ENCODE results near the gene PLA2G4D.

PLA2G4D gene

DNA sequence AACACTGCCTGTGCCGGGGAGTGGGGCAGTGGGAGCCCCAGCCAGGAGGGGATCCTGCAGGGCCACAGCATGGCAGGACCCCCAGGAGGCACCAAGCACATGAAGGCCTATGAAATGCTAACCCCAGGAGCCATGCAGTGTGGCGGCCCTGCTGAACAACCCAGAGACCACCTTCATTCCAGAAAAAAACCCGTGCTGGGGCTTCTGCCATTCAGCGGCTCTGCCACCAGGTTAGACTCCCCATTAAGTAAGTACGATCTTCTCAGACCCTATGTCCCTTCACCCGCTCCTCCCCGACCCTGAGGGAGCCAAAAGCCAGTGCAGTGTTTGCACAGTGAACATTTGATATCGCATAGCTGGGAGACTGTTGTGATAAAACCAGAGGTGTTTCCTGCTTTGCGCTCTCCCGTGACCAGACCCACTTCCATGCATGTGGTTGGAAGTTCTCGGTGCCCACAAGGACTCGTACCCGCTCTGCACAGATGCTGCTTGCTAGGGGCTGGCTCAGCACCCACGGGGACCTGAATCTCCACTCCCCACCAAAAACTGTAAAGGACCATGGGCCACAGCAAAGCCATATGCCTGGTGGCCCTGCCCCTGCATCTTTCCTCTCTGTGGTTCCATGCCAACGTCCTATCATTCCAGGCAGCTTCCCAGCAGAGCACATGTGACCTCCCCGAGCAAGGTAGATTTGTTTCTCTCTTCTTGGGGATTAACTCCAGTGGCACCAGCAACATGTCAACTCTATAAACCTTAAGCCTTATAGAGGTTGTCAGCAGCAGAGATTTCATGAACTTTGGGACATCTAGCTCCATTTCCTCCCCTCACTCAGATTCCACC, 5.3 kb downstream of the PLA2G4D start:
- DNase-seq: peak; percentile 28

DNA sequence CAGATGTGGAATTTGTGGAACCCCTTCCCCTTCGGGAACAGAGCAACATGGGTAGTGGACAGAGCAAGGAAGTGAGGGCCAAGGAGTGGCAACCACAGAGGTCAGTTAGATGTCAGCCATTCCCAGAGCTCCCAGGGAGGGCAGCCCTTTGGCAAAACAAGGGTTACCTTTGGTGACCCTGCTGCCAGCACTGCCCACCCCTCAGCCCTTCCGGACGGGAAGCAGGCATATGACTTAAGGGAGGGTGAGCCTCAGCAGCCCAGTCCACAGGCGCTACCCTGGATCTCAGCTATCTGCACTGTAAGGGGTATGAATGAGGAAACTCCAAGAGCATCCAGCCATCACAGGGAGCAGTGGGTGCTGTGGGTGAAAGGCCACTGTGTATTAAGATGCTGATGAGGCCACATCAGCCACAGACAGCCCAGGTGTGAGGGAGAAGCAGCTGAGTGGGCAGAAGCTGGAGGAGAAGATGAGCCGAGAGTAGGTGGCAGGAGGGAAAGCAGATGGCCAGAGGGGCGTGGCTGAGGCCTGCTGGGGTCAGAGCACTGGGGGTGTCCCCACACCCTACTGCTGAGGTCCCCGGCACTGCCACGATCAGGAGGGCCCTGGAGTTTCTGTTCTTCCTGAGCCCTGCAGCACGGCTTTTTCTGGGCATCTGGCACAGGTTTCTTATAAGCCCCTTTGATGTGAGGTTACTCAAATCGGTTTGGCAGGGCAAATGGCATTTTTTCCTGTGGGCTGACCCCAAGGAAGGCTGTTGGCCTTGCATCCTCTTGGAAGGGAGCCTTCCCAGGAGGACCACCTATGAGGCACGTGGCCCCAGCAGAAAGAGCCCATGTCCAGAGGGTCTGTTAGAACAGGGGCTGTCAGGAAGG, 6.2 kb downstream of the PLA2G4D start:
- no peak for DNase-seq

DNA sequence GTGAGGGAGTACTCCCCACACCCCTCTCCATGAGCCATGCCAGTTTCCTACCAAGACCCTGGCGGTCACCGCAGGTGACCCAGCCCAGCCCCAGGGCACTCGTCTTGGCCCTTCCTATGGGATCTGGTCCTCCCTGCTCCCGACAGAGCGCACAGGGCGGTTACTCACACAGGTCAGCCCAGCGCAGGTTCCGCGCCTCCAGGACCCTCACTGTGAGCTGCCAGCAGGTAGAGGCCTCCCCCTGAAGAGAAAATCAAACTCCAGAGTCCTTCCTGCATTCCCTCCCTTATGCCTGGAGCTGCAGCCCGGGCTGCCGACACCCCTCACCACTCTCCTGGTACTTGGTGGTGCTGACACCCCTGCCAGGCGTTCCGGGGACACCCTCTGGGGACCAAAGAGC, 6.9 kb downstream of the PLA2G4D start:
- DNase-seq: no peak

DNA sequence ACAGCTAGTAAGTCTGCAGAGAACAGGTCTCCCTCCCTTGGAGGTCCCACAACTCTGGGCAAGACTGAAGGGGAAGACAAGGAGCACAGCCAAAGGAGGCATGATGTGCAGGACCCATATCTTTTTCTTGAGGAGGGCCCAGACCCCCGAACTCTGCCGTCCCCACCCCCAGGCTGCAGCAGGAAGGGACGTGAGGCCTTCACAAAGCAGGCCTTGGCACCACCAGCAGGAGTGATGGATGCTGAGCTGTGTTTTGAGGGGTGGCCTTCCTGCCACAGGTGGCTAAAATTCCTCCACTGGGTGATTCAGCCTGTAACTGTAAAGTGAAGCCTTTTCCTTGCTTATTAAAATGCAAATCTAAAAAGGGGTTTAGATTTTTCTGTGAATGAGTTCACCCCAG, 8.6 kb downstream of the PLA2G4D start:
- no peak for DNase-seq

DNA sequence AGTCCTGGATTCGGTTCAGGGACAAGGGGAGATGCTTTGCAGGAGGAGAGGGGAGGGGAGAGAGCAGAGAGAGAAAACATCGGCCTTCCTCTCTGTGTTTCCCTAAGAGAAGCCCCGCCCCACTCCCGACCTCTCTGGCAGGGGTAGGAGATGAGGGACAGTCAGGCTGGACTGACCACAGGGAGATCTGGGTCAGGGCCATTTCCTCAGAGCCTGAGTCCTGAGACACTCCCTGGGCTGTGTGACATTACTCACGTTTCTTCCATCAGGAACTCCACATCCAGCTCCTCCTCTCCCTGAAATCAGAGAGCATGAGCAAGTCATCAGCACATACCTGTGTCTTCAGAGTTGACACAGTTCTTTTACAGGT, 9.1 kb downstream of the PLA2G4D start:
- no peak for DNase-seq

DNA sequence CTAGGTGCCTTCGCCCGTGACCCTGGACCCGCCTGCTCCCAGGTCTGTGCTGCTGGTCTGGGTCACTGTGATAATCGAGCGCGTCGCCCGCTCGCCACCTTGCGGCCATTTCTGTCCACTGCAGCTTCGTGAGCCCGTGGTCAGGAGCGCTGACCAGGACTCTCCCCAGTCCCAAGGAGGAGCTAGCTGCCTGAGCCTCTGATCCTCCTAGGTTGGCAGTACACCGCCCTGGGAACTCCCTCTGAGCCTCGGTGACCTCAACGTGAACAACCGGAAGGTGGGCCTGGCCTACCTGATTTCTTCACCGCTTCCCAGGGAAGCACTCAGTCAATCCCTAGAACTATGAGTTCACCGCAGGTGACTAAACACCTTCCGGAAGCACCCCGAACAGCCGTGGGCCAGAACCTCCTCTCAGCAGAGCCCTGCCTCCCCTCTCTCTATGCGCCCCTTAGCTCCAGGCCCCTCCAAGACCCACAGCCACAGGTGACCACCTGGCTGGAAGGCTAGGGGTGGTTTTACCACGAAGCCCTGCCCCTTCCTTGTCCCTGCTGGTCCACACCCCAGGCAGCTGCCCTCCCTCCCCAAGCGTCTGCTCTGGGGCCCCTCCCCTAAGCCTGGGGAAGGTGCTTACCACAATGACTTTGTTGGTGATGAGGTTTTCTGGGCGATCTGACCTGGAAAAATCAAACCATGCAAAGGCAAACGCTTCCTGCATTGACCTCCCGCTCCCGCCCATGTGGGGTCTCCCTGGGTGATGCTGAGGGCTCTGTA, 9.7 kb downstream of the PLA2G4D start:
- no peak for DNase-seq

DNA sequence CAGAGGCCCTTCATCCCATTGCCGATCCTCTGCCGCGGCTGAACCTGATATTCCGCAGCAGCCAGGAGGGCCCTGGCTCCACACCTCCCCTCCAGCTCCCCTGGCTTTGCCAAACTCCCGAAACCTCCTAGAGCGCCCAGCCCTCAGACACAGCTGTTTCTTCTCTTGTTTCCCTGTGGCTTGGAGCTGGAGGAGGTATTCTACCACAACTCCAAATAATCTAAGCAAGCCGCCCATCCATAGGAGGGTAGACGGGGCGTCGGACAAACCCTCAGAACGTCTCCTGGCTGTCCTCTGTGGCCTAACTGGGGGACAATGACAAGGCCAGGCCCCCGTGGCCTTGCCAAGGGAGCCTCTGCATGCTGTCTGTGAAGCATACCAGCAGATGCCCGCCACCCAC, 10.4 kb downstream of the PLA2G4D start:
- DNase-seq: no peak

DNA sequence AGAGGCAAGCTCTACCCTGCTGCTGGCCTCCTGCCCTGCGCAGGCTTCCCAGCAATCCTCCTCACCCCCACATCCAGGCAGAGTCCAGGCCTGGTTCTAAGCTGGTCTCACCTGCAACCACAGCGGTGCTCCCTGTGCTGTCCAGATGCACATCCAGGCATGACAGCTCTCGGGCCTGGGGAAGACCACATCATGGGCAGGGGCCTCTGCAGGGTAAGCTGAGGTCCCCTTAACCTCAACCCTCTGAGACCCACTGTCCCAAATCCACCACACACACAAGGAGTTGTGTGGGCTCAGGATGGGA, 10.8 kb downstream of the PLA2G4D start:
- DNase-seq: no peak

DNA sequence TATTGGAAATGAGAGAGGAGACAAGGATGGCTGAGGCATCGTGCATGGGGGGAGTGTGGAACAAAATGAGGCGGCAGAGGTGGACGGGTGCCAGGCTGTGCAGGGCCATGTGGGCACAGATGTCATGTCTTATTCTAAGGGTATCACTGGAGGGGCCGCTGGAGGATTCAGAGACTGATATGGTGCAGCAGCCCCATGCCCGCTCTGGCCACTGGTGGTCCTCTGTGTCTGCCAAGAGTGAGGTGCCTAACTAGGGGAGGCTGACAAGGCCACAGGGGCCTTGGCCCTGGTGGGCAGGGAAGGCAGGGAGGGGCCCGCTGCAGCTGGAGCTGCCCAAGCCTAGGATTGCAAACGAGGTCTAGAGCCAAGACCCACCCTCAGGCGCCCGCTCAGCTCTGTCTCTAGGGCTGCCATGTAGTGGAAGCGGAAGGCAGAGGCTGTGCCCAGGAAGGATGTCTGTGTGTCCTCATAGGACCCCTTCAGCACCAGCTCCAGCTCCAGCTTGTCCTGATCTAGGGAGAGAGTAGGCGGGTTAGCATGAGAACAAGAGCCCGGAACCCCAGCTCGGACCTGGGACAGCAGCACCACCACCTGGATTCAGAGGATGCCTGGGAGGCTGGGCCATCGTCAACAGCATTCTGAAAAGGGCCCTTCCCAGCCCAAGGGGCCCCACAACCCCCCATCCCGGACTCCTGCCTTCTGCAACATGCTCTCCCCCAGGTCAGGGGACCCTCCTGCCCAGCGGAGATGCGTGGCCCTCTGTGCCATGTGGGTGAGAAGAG, 11.3 kb downstream of the PLA2G4D start:
- no peak for DNase-seq

DNA sequence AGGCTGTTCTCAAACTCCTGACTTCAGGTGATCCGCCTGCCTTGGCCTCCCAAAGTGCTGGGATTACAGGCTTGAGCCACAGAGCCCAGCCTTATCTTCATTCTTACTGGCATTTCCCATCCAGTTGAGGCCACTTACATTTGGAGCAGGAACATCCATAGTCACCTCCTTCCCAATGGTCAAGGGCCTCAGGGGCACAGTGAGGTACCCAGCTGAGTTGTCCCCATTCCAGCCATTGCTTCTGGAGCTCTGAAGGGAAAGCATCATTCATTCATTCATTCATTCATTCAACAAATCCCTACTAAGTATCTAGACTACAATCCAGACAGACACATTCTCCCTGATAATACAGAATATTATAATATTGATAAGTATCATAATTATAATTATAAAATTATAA, 12.2 kb downstream of the PLA2G4D start:
- no peak for DNase-seq

DNA sequence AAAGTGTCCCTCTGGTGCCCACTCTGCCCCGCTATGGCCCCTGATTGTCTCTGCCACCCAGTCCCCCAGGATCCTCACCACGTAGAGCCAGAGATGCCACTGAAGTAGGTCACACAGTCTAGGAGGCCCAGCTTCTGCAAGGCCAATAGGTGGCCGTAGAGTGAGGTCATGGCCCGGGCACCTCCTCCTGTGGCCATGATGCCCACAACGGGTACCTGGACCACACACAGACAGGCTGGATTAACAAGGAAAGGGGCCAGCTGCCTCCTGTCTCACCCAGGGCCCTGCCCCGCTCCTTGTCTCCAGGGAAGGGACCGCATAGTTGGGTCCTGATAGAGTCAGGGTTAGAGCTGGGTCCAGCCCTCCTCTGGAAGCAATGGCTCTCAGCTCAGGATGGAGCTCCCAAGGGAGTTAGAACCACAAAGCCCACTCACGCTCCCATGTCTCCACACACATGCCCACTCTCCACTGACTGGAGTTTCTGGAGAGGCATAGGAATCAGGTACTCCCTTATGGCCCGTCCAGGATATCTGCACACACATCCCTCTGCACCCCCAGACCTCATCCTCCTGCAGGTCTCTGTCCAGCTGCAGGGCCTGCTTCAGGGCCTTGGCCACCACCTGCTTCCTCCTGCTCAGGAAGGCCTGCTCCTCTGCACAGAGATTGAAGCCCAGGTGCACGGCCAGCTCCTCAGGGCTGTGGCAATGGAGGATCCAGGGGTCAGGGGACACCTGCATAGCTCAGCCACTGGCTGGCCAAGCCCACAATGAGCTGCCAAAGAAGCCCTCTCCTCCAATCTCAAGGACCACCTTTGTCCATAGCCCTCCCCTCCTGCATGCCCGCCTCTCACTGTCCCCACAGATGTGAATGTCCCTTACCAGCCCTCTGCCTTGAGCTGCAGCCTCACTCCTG, 13.2 kb downstream of the PLA2G4D start:
- no peak for DNase-seq

DNA sequence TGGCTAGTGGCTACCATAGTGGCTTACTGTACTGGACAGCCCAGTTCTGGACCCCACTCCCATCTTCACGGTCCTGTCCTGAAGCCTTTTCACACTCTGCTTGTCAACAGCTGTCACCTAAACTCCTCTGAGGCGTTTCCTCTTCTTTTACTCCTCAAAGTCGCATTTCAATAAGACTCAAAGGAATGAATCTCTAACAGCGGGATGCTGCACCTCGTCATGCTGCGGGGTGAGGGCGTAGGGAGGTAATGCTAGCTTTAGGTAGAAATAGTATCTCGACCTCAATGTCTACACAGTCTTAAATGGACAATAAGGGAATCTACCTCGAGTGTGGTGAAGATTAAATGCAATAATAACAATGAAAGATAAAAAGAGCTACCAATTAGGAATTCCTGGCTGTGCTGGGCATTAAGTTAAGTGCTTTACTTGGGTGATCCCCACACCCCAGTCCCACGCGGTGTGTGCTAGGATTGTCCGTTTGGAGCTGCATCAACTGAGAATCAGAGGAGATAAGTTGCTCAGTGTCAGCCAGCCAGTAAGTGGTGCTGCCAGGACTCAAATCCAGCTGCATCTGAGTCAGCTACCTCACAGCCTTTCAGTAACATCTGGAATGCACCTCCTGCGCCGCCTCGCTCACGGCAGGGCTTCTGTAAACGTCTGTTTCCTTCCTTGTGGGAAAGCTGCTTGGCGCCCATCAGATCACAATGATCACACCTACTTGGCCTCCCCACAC, 14.0 kb downstream of the PLA2G4D start:
- DNase-seq: no peak

DNA sequence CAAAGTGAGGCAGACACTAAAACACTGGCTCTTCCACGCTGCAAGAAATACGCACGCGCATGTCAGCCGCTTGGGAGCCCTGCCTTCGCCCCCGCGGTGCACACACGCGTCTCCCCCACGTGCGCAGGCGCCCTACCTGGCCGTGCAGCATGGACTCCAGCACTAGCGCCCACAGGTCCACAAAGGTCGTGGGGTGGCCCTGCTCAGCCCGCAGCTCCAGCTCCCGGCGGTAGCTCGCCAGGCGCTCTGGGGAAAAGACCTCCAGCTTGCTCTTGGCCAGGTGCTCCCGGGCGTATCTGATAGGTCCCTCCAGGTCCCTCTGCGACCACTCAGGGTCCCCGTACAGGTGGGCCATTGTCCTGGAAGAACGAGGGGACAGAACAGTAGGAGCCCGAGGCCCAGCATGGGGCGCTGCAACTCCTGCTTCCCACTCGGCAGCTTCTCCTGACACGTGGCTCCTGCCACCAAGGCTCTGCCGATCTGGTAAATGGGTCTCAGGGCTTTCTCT, 14.9 kb downstream of the PLA2G4D start:
- DNase-seq: no peak

DNA sequence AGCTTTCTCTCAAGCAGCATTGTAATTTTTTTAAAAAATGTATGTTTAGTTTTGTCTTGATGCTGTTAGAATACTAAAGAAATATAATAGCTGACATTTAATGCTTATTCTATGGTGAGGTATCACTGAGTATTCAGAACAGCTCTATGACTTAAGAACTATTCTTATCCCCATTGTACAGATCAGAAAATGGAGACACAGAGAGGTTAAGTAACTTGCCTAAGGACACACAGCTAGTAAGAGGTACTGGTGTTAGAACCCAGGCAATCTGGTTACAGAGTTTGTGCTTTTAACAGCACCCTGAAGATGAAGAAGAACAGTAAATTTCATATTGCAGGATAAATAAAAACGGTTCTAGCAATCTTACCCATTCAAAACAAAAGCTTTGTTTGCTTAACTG, 15.5 kb downstream of the PLA2G4D start:
- DNase-seq: no peak

DNA sequence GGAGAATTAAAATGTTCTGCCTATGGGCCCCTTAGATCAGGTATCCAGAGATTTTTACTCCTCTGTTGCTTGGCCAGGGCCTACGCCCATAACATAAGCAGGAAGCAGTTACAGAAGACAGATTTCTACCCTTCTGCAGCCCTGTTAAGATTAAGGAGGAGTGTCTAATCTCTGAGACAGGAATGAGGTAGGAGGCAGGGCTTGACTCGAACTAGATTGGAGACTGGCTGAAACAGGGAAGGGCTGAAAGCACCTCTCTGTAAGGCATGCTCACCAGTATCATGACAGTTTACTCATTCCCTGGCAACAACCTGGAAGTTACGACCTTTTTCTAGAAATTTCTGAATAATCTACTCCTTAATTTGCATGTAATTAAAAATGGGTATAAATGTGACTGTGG, 16.7 kb downstream of the PLA2G4D start:
- no peak for DNase-seq

DNA sequence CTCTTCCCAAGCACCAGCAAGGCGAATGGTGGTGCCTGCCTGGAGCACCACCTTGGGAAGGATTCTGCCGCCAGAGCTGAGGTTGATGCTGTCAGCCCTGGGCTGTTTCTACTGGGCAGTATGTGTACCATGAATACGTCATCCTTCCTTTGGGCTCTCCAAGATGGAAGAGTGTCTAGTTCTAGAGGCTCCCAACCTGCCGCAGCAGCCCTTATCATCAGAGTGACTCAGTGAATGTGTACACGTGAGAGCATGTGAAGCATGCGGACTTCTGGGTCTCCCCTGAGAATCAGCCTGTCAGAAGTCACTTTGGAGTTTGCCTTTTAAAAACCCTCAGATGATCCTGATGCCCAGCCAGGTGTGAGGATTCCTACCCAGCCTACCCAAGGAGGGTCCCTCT, 20.9 kb downstream of the PLA2G4D start:
- no peak for DNase-seq

DNA sequence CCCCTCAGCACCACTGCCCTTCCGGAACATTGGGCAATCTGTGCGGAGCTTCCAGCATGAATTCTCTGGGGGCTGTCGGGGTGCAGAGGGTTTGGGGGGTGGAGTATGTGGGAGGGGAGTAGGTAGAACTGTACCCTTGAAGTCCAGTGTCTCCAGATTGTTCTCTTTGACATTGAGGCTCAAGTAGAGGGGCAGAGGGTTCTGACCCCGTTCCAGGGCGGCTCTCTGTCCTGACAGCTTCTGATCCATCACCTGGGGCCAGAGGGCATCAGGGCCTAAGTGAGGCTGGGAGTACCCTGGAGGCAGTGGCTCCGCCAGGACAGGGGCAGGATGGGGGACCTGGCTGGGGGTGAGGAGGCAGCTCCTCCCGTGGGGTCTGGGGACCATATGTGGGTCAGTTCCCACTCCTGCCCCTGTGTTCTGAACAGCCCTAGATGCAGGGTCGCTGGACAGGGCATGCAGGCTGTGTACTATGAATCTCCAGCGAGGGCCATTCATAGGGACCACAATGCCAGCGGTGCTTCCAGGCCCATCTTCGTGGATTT, 22.1 kb downstream of the PLA2G4D start:
- DNase-seq: no peak

DNA sequence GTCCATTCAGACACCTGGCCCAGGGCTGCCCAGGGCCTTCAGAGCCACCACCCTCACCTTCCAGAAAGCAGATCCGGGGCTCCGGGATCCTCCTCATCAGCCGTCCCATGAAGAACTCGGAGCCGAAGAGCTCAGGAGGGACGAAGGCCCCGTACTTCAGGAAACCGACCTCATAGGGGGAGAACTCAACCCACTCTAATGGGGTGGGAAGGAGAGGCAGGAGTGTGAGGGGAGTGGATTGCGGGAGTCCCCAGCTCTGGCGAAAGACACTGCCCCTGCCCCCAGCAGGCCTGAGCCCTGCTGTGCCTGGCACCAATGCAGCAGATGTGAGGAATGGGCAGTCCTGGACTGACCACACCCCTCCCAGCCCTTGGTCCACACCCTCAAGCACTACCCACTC, 22.6 kb downstream of the PLA2G4D start:
- no peak for DNase-seq

DNA sequence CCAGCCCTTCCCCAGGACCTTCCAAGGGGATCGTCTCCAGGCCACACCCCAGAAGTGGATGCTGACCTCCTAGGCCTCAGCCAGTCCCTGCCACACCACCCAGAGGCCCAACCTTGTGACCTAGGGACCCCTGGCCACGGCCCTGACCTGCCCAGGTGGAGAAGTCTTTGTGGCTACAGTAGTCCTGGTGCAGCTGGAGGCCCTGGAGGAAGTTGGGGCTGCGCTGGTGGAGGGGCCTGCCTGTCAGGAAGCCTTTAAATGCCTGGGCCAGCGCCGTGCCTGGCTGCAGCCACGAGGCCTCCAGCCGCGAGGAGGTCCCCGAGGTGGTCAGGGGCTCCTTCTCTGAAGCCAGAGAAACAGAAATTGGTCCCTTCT, 23.4 kb downstream of the PLA2G4D start:
- DNase-seq: no peak

DNA sequence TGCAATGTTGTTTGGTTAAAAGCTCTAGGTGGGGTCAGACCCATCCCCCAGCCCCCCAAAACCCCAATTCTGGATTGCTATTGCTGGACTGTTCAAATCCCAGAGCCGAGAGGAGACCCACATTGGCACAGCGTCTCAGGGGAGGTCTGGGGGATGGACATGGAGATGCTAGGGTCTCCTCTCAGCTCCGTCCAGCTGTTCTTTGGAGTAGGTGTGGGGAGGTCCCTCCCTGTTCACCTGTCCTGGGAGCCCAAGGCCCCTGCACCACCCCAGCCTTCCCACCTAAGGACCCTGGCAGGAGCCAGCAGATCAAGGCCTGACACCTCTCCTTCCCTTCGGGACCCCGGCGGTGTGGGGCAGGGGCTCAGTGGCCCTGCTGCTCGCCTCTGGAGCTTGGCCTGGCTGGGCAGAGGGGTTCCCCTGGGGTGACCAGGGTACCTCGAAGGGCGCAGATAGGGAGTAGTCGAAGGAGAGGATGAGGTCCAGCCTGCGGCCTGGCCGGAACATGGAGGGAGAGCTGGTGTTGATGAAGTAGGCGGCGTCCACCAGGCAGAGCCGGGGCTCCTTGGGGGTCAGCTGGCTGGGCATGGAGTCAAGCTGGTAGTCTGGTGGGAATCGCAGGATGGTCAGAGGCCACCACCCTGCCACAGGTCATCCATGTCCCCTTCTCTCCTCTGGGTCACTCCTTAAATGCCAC, 23.9 kb downstream of the PLA2G4D start:
- no peak for DNase-seq

All from DMS79 treated with DMSO at 0.1 percent for 48 hours (cell line).